H1 (cell line): Measurements from ENCODE around the gene TGM4.

Experiments used
- ASH2L ChIP-seq: fragments of 200-600, 300-600 bp; sonication (generic); IDR thresholded peaks from one replicate; pipeline ENCODE4 v1.7.1; 2017; ENCODE audit warnings: low read length
- EGR1 ChIP-seq: IDR thresholded peaks from 2 replicates; pipeline ENCODE4 v1.6.1; 2011; ENCODE audit warnings: low read depth, low read length, borderline replicate concordance
- EZH2 ChIP-seq: fragments of 200-600 bp; sonication (generic); IDR thresholded peaks from 2 replicates; pipeline ENCODE4 v1.7.1; 2012; ENCODE audit warnings: low read depth, mild to moderate bottlenecking, moderate library complexity, low read length, inconsistent platforms; ENCODE audit not compliant: severe bottlenecking
- JUND ChIP-seq: IDR thresholded peaks from 2 replicates; pipeline ENCODE4 v1.6.1; 2011; ENCODE audit warnings: mild to moderate bottlenecking, improper control_type of control experiment, low read length
- POLR2A ChIP-seq, 2 experiments: IDR thresholded peaks; 1 replicate in 1 of 2; 2 replicates in 1 of 2; pipeline ENCODE4 v1.6.1; 2011; ENCODE audit warnings: low read depth in 2 of 2, low read length in 2 of 2, mild to moderate bottlenecking in 2 of 2; ENCODE audit errors: control extremely low read depth in 1 of 2
- POLR2AphosphoS5 ChIP-seq: IDR thresholded peaks from 2 replicates; pipeline ENCODE4 v1.6.1; 2011; ENCODE audit warnings: low read depth, low read length
- RNF2 ChIP-seq: fragments of 200-900, 300-1000 bp; sonication (generic); IDR thresholded peaks from 2 replicates; pipeline ENCODE4 v1.7.1; 2016; ENCODE audit warnings: borderline replicate concordance, low read depth, mild to moderate bottlenecking, antibody characterized with exemption, low read length; ENCODE audit not compliant: poor library complexity, severe bottlenecking; ENCODE audit errors: missing control alignments
- RXRA ChIP-seq: IDR thresholded peaks from 2 replicates; pipeline ENCODE4 v1.6.1; 2011; ENCODE audit warnings: low read depth, mild to moderate bottlenecking, low read length, moderate library complexity; ENCODE audit not compliant: insufficient read depth
- SIN3A ChIP-seq, 2 experiments: IDR thresholded peaks in 1 of 2; conservative IDR thresholded peaks in 1 of 2; 2 replicates each; pipeline ENCODE4 v1.6.1; 2011 to 2012; ENCODE audit warnings: low read length in 2 of 2, improper control_type of control experiment in 1 of 2, low read depth in 1 of 2, mild to moderate bottlenecking in 1 of 2
- TF ChIP-seq, protein P1 (sequence below), 3 experiments: IDR thresholded peaks; 1 replicate in 2 of 3; 2 replicates in 1 of 3; pipeline versions ENCODE4 v1.5.1 to v1.6.1; 2011; ENCODE audit warnings: low read length in 3 of 3, mild to moderate bottlenecking in 3 of 3, inconsistent platforms in 2 of 3, low read depth in 1 of 3, moderate library complexity in 1 of 3; ENCODE audit not compliant: insufficient read depth in 1 of 3; ENCODE audit errors: control extremely low read depth in 1 of 3

DNA sequence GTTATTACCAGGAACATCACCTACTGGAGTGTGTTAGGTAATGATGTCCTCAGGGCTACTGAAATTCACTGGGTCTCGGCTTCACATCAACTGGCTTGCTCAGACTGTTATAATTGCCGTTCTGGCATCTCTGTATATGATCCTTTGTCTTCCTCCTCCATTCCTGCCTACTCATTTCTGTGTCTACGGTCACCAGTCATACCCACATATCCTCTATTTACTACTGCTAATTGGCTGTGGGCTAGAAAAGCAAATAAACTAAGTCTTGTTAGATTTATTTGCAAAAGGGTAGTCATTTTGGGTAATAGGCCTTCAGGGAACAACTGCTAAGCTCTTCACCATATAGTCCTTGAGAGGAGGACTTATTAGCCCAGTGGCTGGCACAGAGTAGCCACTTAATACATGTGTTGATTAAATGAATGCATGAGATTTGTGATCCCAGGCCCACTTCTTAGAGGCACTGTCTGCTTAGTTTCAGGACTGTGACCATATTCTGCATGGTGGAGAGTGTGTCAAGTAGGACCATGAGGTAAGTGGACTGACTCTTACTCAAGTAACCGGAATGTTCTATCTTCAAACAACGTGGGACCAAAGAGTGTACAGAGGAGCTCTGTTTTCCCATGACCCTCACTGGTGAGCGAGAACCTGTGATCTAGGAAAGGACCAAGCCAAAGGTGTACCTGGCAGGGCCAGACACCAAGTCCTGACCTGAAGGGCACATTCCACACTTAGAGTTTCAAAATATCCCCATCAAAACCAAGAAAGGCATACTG is 88.4 kb downstream of the TGM4 start:
- no peak for TF ChIP-seq EGR1
- no peak for TF ChIP-seq RNF2
- no peak for TF ChIP-seq POLR2A (IDR thresholded peaks at IDR 0.05; ENCODE audit: control extremely low read depth in 1 of 2, low read depth in 2 of 2, low read length in 2 of 2)
- TF ChIP-seq, protein P1, sequence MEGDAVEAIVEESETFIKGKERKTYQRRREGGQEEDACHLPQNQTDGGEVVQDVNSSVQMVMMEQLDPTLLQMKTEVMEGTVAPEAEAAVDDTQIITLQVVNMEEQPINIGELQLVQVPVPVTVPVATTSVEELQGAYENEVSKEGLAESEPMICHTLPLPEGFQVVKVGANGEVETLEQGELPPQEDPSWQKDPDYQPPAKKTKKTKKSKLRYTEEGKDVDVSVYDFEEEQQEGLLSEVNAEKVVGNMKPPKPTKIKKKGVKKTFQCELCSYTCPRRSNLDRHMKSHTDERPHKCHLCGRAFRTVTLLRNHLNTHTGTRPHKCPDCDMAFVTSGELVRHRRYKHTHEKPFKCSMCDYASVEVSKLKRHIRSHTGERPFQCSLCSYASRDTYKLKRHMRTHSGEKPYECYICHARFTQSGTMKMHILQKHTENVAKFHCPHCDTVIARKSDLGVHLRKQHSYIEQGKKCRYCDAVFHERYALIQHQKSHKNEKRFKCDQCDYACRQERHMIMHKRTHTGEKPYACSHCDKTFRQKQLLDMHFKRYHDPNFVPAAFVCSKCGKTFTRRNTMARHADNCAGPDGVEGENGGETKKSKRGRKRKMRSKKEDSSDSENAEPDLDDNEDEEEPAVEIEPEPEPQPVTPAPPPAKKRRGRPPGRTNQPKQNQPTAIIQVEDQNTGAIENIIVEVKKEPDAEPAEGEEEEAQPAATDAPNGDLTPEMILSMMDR (IDR thresholded peaks at IDR 0.05; ENCODE audit: control extremely low read depth in 1 of 3, insufficient read depth in 1 of 3, low read depth in 1 of 3, low read length in 3 of 3) = no peak
- TF ChIP-seq ASH2L = no peak
- TF ChIP-seq POLR2AphosphoS5 = no peak
- no peak for TF ChIP-seq RXRA
- no peak for TF ChIP-seq EZH2
- TF ChIP-seq JUND = no peak
- no peak for TF ChIP-seq SIN3A (conservative IDR thresholded peaks at IDR 0.05 in 1 of 2, IDR thresholded peaks at IDR 0.05 in 1 of 2; ENCODE audit: low read depth in 1 of 2, low read length in 2 of 2)
